ENCODE measurements around the gene C4orf50. TPM values are rescaled to one million over a fixed set of nuclear protein-coding genes. Genes with fewer than 3 reads are reported as not detected.

Gene C4orf50
- total RNA-seq, 1 donor from 2014 or later, result 0.16 TPM

DNA sequence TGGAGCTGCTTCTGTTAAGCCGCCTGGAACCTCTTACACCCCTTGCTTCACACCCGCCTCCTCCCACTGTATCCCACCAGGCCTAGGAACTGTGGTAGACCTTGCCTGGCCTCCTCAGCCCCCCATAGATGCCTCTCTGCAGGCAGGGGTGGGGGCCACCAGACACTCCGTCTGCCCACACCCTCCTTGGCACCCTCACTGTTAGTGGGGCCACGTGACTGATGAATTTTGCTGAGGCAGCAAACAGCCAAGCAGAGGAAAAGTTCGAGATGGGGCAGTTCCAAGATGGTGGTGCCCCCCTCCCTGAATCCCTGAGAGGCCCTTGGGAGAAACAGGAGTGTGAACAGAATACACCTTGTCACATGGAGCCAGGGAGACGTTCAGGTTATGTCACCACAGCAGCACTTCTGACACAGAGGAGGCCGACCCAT, 41.2 kb upstream of the C4orf50 start:
- no peaks in the 10 kb centered on the region for H3K27me3 ChIP-seq (ENCODE audit: insufficient read depth, low read length)
- H4K20me1 ChIP-seq (ENCODE audit: insufficient read depth, low read length), result no peaks in the 10 kb centered on the region
- no peak overlapping the region for H3K27ac ChIP-seq (ENCODE audit: low read depth, low read length)
- Mint-ChIP-seq H3K27me3 (ENCODE audit: low read depth, unreplicated experiment) (peaks cover 16% of the 10 kb centered on the region), H3K36me3 (ENCODE audit: low read depth, unreplicated experiment) (peaks cover 6% of the 10 kb centered on the region), H3K9me3 (ENCODE audit: unreplicated experiment) (peaks cover 34% of the 10 kb centered on the region), H3K4me3 (ENCODE audit: unreplicated experiment) (no peak overlapping the region), H3K27ac (ENCODE audit: unreplicated experiment) (no peak overlapping the region), H3K4me1 (ENCODE audit: low read depth, unreplicated experiment) (no peaks in the 10 kb centered on the region)
- no peak overlapping the region for H3K4me2 ChIP-seq (ENCODE audit: low read length)
- no peak for FAIRE-seq
- H3K9ac ChIP-seq (ENCODE audit: low read length), result no peak overlapping the region
- no peak overlapping the region for H3K4me3 ChIP-seq (ENCODE audit: insufficient read depth, low read depth, low read length)
- H3K9me3 ChIP-seq (ENCODE audit: insufficient read depth, low read depth, low read length), result peaks cover 29% of the 10 kb centered on the region
- no peaks in the 10 kb centered on the region for H3K4me1 ChIP-seq (ENCODE audit: insufficient read depth, low read length)
- no peak for TF ChIP-seq EZH2 (IDR thresholded peaks at IDR 0.05; ENCODE audit: insufficient read depth, low read length)
- TF ChIP-seq, protein P1, sequence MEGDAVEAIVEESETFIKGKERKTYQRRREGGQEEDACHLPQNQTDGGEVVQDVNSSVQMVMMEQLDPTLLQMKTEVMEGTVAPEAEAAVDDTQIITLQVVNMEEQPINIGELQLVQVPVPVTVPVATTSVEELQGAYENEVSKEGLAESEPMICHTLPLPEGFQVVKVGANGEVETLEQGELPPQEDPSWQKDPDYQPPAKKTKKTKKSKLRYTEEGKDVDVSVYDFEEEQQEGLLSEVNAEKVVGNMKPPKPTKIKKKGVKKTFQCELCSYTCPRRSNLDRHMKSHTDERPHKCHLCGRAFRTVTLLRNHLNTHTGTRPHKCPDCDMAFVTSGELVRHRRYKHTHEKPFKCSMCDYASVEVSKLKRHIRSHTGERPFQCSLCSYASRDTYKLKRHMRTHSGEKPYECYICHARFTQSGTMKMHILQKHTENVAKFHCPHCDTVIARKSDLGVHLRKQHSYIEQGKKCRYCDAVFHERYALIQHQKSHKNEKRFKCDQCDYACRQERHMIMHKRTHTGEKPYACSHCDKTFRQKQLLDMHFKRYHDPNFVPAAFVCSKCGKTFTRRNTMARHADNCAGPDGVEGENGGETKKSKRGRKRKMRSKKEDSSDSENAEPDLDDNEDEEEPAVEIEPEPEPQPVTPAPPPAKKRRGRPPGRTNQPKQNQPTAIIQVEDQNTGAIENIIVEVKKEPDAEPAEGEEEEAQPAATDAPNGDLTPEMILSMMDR (IDR thresholded peaks at IDR 0.05; ENCODE audit: insufficient read depth, low read depth, low read length), result no peak
- no peak overlapping the region for H2AFZ ChIP-seq (ENCODE audit: low read depth, low read length)
- H3K79me2 ChIP-seq (ENCODE audit: insufficient read depth, low read length), result no peaks in the 10 kb centered on the region
- H3K36me3 ChIP-seq (ENCODE audit: insufficient read depth, low read length), result no peaks in the 10 kb centered on the region
- no peak for DNase-seq (ENCODE audit: low read depth)

DNA sequence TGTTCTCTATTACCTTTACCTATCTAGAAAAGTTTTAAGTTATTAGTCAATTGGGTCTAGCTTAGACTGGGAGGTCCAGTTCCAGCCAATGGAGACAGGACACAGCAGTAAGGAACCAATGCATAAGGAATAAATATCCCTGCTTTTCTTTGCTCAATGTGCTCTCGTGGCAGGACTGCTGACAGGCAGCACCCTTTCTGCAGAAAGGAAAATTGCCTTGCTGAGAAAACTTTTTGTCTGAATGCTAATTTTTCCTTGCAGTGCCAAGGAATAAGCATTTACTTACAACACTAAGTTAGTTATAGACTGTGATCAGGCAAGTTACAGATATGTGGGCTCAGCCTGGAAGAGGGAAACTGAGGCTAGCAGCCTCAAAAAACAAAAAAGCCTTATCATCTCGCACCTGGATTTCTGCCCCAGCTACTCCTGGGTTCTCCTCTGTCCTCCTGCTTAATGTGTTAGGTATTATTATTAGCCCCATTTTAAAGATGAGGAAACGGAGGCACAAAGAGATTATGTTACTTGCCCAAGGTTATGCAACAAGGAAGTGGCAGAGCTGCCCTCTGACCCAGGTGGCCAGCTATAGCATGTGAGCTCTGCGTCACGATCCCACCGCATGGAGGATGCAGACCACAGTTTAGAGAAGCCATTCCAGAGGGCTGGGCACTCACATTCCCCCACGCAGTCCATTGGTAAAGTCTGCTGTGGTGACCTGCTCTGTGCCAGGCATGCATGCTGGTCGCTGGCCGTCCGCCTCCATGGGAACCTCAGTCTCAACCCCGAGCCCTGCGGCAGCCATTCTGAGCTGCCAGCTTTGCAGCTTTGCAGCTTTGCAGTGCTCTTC, 40.5 kb upstream of the C4orf50 start:
- Histone ChIP-seq H2AFZ (ENCODE audit: low read depth, low read length) (no peak overlapping the region), H3K4me1 (ENCODE audit: insufficient read depth, low read length) (no peaks in the 10 kb centered on the region), H4K20me1 (ENCODE audit: insufficient read depth, low read length) (no peaks in the 10 kb centered on the region), H3K4me3 (ENCODE audit: insufficient read depth, low read depth, low read length) (no peak overlapping the region), H3K27me3 (ENCODE audit: insufficient read depth, low read length) (no peaks in the 10 kb centered on the region), H3K79me2 (ENCODE audit: insufficient read depth, low read length) (no peaks in the 10 kb centered on the region), H3K4me2 (ENCODE audit: low read length) (no peak overlapping the region), H3K9ac (ENCODE audit: low read length) (no peak overlapping the region), H3K36me3 (ENCODE audit: insufficient read depth, low read length) (no peaks in the 10 kb centered on the region), H3K9me3 (ENCODE audit: insufficient read depth, low read depth, low read length) (peaks cover 29% of the 10 kb centered on the region), H3K27ac (ENCODE audit: low read depth, low read length) (no peak overlapping the region)
- Mint-ChIP-seq H3K4me1 (ENCODE audit: low read depth, unreplicated experiment) (no peaks in the 10 kb centered on the region), H3K36me3 (ENCODE audit: low read depth, unreplicated experiment) (peaks cover 6% of the 10 kb centered on the region), H3K27ac (ENCODE audit: unreplicated experiment) (no peak overlapping the region), H3K9me3 (ENCODE audit: unreplicated experiment) (peaks cover 34% of the 10 kb centered on the region), H3K4me3 (ENCODE audit: unreplicated experiment) (no peak overlapping the region), H3K27me3 (ENCODE audit: low read depth, unreplicated experiment) (peaks cover 12% of the 10 kb centered on the region)
- no peak for DNase-seq (ENCODE audit: low read depth)
- TF ChIP-seq EZH2 (IDR thresholded peaks at IDR 0.05; ENCODE audit: insufficient read depth, low read length), result no peak
- TF ChIP-seq, protein P1 (IDR thresholded peaks at IDR 0.05; ENCODE audit: insufficient read depth, low read depth, low read length), result no peak
- FAIRE-seq, result no peak

All from astrocyte (in vitro differentiated cells and primary cell).